Gastrocnemius medialis (tissue), 4 donors: Measurements from ENCODE around the gene RSU1. TPM values are rescaled to one million over a fixed set of nuclear protein-coding genes. Genes with fewer than 3 reads are reported as not detected.

Experiments
- ATAC-seq, 2 donors: fragments of 150-250 bp; one replicate each; pipeline ENCODE4 v1.9.1; 2016
- DNase-seq, 2 donors: peaks; one replicate each; pipeline ENCODE4 v3.0.0-alpha.2; 2019
- H3K27ac ChIP-seq, 4 donors: fragments of 200-600 bp; sonication (generic); 1 replicate in 1 of 4; 2 replicates in 3 of 4; pipeline ENCODE4 v1.5.1; 2016 to 2018; ENCODE audit warnings: mild to moderate bottlenecking in 2 of 4, moderate library complexity in 1 of 4
- H3K27me3 ChIP-seq, 3 donors: fragments of 200-600 bp; sonication (generic) in 2 of 3; 1 replicate in 1 of 3; 2 replicates in 2 of 3; pipeline versions ENCODE4 v1.5.1 to v1.6.0; 2016 to 2019; ENCODE audit warnings: mild to moderate bottlenecking in 1 of 3, moderate library complexity in 1 of 3
- H3K36me3 ChIP-seq, 2 donors: fragments of 200-600 bp; sonication (generic) in 1 of 2; one replicate each; pipeline ENCODE4 v1.5.1; 2017 to 2018
- H3K4me1 ChIP-seq, 2 donors: fragments of 200-600 bp; sonication (generic) in 1 of 2; one replicate each; pipeline ENCODE4 v1.5.1; 2016 to 2017; ENCODE audit warnings: mild to moderate bottlenecking in 2 of 2
- H3K4me3 ChIP-seq, 4 donors: fragments of 200-600 bp; sonication (generic) in 3 of 4; 1 replicate in 1 of 4; 2 replicates in 3 of 4; pipeline ENCODE4 v1.5.1; 2016 to 2019; ENCODE audit warnings: mild to moderate bottlenecking in 2 of 4
- H3K9me3 ChIP-seq, 3 donors: fragments of 200-600 bp; sonication (generic) in 2 of 3; 1 replicate in 1 of 3; 2 replicates in 2 of 3; pipeline ENCODE4 v1.5.1; 2016 to 2019
- POLR2A ChIP-seq, 2 donors: fragments of 450-650 bp; IDR thresholded peaks; one replicate each; pipeline ENCODE4 v1.6.1; 2017; ENCODE audit warnings: antibody characterized with exemption in 2 of 2, mild to moderate bottlenecking in 2 of 2, moderate library complexity in 2 of 2
- in situ Hi-C, 4 donors: fragments of 200-750 bp; cut with MboI; loops; one replicate each; pipeline versions ENCODE4 v1.15.0 to v1.8.0; 2017; ENCODE audit warnings: low sequenced_read_pairs in 4 of 4
- intact Hi-C: fragments of 100-400 bp; cut with DNase I; formaldehyde crosslinking; loops from one replicate; pipeline ENCODE4 v1.15.1; 2023; ENCODE audit warnings: low total_unique reads
- total RNA-seq, 4 donors: library from RNA; depleted of rRNA; stranded (reverse); fragments of >200 nt; gene quantifications; one replicate each; pipeline versions ENCODE4 v1.1.0 to v1.2.3, GENCODE V29; 2016
- TF ChIP-seq, protein P1 (sequence below), 5 experiments: fragments of 450-650 bp in 3 of 5; fragments of 200-600 bp in 2 of 5; sonication (generic) in 2 of 5; IDR thresholded peaks in 4 of 5; conservative IDR thresholded peaks in 1 of 5; 1 replicate in 4 of 5; 2 replicates in 1 of 5; pipeline ENCODE4 v1.5.1; 2016 to 2019; ENCODE audit warnings: antibody characterized with exemption in 5 of 5, mild to moderate bottlenecking in 3 of 5, moderate library complexity in 3 of 5

RSU1 gene
- total RNA-seq, 4 donors from 2014 or later = 24.2 to 32.8 (median 26.1) TPM

- TF ChIP-seq, protein P1, sequence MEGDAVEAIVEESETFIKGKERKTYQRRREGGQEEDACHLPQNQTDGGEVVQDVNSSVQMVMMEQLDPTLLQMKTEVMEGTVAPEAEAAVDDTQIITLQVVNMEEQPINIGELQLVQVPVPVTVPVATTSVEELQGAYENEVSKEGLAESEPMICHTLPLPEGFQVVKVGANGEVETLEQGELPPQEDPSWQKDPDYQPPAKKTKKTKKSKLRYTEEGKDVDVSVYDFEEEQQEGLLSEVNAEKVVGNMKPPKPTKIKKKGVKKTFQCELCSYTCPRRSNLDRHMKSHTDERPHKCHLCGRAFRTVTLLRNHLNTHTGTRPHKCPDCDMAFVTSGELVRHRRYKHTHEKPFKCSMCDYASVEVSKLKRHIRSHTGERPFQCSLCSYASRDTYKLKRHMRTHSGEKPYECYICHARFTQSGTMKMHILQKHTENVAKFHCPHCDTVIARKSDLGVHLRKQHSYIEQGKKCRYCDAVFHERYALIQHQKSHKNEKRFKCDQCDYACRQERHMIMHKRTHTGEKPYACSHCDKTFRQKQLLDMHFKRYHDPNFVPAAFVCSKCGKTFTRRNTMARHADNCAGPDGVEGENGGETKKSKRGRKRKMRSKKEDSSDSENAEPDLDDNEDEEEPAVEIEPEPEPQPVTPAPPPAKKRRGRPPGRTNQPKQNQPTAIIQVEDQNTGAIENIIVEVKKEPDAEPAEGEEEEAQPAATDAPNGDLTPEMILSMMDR (IDR thresholded peaks at IDR 0.05 in 4 of 5, conservative IDR thresholded peaks at IDR 0.05 in 1 of 5) = no peak
- no peak for TF ChIP-seq POLR2A (IDR thresholded peaks at IDR 0.05)
- H3K27ac ChIP-seq = no peak overlapping the region
- in situ Hi-C loops = no loop called here
- no peaks in the 10 kb centered on the region for H3K9me3 ChIP-seq
- intact Hi-C loops = no loop called here
- no peaks in the 10 kb centered on the region for H3K27me3 ChIP-seq
- DNase-seq (no peak), ATAC-seq (no peak)
- H3K36me3 ChIP-seq = no peaks in the 10 kb centered on the region
- no peak overlapping the region for H3K4me3 ChIP-seq
- no peaks in the 10 kb centered on the region for H3K4me1 ChIP-seq
These were observed 168.9 kb downstream of the RSU1 start for GRCh38 chr10:16648366-16648765.

DNA sequence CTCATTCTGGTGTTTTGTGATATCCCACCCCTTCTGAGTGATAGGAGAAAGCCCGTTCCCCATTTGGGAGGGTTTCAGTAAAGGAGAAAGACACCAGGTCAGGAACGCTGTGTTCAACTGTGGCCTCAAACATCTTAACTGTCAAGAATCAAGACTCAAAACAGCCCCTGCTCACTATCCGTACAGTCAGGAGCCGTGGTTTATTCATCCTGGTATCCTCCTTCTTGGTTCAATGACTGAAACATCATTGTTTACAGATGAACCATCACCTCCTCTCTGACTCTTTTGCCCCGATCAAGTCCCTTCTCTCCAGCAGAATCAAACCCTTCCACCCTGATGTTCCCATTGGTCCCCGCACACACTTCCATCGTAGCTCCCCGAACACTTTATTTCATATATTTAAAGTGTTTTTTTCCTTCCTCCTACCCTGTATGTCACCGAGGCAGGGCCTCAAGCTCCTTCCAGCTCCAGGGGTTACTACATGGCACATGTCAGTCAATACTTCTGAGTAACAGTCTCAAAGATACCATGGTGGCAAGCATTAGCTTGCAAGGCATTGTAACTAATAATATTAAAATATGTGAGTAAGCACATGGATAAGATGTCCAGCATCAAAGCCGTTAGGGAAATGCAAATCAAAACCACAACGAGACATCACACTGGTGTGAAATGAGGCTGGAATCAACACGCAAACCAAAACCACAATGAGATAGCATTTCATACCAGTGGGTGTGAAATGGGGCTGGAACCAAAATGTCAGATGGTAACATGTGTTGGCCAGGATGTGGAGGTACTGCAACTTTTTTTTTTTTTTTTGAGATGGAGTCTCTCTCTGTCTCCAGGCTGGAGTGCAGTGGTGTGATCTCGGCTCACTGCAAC lies 170.8 kb downstream of the RSU1 start:
- intact Hi-C loops (no loop called here), in situ Hi-C loops (no loop called here)
- Histone ChIP-seq H3K9me3 (no peaks in the 10 kb centered on the region), H3K4me1 (no peaks in the 10 kb centered on the region), H3K36me3 (no peaks in the 10 kb centered on the region), H3K27me3 (no peaks in the 10 kb centered on the region), H3K4me3 (no peak overlapping the region), H3K27ac (no peak overlapping the region)
- DNase-seq (no peak), ATAC-seq (no peak)
- TF ChIP-seq POLR2A (IDR thresholded peaks at IDR 0.05) = no peak
- TF ChIP-seq, protein P1 (IDR thresholded peaks at IDR 0.05 in 4 of 5, conservative IDR thresholded peaks at IDR 0.05 in 1 of 5) = no peak

DNA sequence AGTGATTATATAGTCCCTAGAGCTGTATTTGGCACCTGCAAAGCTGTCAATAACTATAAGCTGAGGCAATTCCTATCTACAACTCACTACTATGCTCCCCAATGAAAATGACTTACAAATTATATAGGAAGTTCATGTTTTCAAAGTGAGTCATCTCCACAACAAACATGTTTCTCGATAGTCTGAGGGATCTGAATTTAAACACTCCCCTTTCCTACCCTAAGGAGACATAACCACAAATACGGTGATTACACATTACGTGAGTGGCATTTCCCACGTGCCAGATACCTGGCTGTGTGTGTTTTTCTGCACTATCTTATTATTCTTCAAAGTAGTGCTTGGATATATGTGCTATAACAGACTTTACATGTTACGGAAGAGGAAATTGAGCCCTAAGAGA lies 173.1 kb downstream of the RSU1 start:
- Histone ChIP-seq H3K9me3 (no peaks in the 10 kb centered on the region), H3K27ac (no peak overlapping the region), H3K4me3 (no peak overlapping the region), H3K36me3 (no peaks in the 10 kb centered on the region), H3K4me1 (no peaks in the 10 kb centered on the region), H3K27me3 (no peaks in the 10 kb centered on the region)
- TF ChIP-seq POLR2A (IDR thresholded peaks at IDR 0.05) = no peak
- TF ChIP-seq, protein P1 (IDR thresholded peaks at IDR 0.05 in 4 of 5, conservative IDR thresholded peaks at IDR 0.05 in 1 of 5) = no peak
- in situ Hi-C loops (no loop called here), intact Hi-C loops (no loop called here)
- DNase-seq (no peak), ATAC-seq (no peak)

GRCh38 chr10:16643502-16643901 lies 173.7 kb downstream of the RSU1 start:
- H3K27ac ChIP-seq = no peak overlapping the region
- no peak overlapping the region for H3K4me3 ChIP-seq
- no peak for ATAC-seq
- intact Hi-C loops = no loop called here
- no peaks in the 10 kb centered on the region for H3K4me1 ChIP-seq
- no peak for DNase-seq
- no peak for TF ChIP-seq POLR2A (IDR thresholded peaks at IDR 0.05)
- TF ChIP-seq, protein P1 (IDR thresholded peaks at IDR 0.05 in 4 of 5, conservative IDR thresholded peaks at IDR 0.05 in 1 of 5) = no peak
- no peaks in the 10 kb centered on the region for H3K9me3 ChIP-seq
- no peaks in the 10 kb centered on the region for H3K36me3 ChIP-seq
- no peaks in the 10 kb centered on the region for H3K27me3 ChIP-seq
- in situ Hi-C loops = no loop called here
